ENCODE measurements around the gene VPS45. TPM values are rescaled to one million over a fixed set of nuclear protein-coding genes. Genes with fewer than 3 reads are reported as not detected.

The VPS45 gene
- total RNA-seq, 1 donor from 2014 or later, result 34.0 TPM

- no peak overlapping the region for H3K4me2 ChIP-seq (ENCODE audit: low read length)
- Mint-ChIP-seq H3K36me3 (ENCODE audit: low read depth, unreplicated experiment) (peaks cover 6% of the 10 kb centered on the region), H3K27ac (ENCODE audit: unreplicated experiment) (no peak overlapping the region), H3K4me1 (ENCODE audit: low read depth, unreplicated experiment) (no peaks in the 10 kb centered on the region), H3K4me3 (ENCODE audit: unreplicated experiment) (no peak overlapping the region), H3K27me3 (ENCODE audit: low read depth, unreplicated experiment) (no peaks in the 10 kb centered on the region), H3K9me3 (ENCODE audit: unreplicated experiment) (no peaks in the 10 kb centered on the region)
- no peak overlapping the region for H2AFZ ChIP-seq (ENCODE audit: low read depth, low read length)
- H3K9ac ChIP-seq (ENCODE audit: low read length), result no peak overlapping the region
- DNase-seq (ENCODE audit: low read depth) (no peak), FAIRE-seq (no peak)
- H3K36me3 ChIP-seq (ENCODE audit: insufficient read depth, low read length), result peaks cover 19% of the 10 kb centered on the region
- no peaks in the 10 kb centered on the region for H3K9me3 ChIP-seq (ENCODE audit: insufficient read depth, low read depth, low read length)
- no peaks in the 10 kb centered on the region for H3K4me1 ChIP-seq (ENCODE audit: insufficient read depth, low read length)
- no peaks in the 10 kb centered on the region for H3K79me2 ChIP-seq (ENCODE audit: insufficient read depth, low read length)
- no peaks in the 10 kb centered on the region for H4K20me1 ChIP-seq (ENCODE audit: insufficient read depth, low read length)
- no peaks in the 10 kb centered on the region for H3K27me3 ChIP-seq (ENCODE audit: insufficient read depth, low read length)
- H3K27ac ChIP-seq (ENCODE audit: low read depth, low read length), result no peak overlapping the region
- TF ChIP-seq EZH2 (IDR thresholded peaks at IDR 0.05; ENCODE audit: insufficient read depth, low read length), result no peak
- TF ChIP-seq CTCF (IDR thresholded peaks at IDR 0.05; ENCODE audit: insufficient read depth, low read depth, low read length), result no peak
- no peak overlapping the region for H3K4me3 ChIP-seq (ENCODE audit: insufficient read depth, low read depth, low read length)
Measured at GRCh38 chr1:150092180-150092791, 24.7 kb downstream of the VPS45 start.

GRCh38 chr1:150093805-150094204, 26.2 kb downstream of the VPS45 start:
- no peaks in the 10 kb centered on the region for H3K27me3 ChIP-seq (ENCODE audit: insufficient read depth, low read length)
- no peaks in the 10 kb centered on the region for H4K20me1 ChIP-seq (ENCODE audit: insufficient read depth, low read length)
- no peak for DNase-seq (ENCODE audit: low read depth)
- H3K4me2 ChIP-seq (ENCODE audit: low read length), result no peak overlapping the region
- Mint-ChIP-seq H3K36me3 (ENCODE audit: low read depth, unreplicated experiment) (peaks cover 6% of the 10 kb centered on the region), H3K4me3 (ENCODE audit: unreplicated experiment) (no peak overlapping the region), H3K4me1 (ENCODE audit: low read depth, unreplicated experiment) (no peaks in the 10 kb centered on the region), H3K27me3 (ENCODE audit: low read depth, unreplicated experiment) (no peaks in the 10 kb centered on the region), H3K9me3 (ENCODE audit: unreplicated experiment) (no peaks in the 10 kb centered on the region), H3K27ac (ENCODE audit: unreplicated experiment) (no peak overlapping the region)
- H3K36me3 ChIP-seq (ENCODE audit: insufficient read depth, low read length), result peaks cover 24% of the 10 kb centered on the region
- H3K4me3 ChIP-seq (ENCODE audit: insufficient read depth, low read depth, low read length), result no peak overlapping the region
- no peaks in the 10 kb centered on the region for H3K4me1 ChIP-seq (ENCODE audit: insufficient read depth, low read length)
- TF ChIP-seq EZH2 (IDR thresholded peaks at IDR 0.05; ENCODE audit: insufficient read depth, low read length) (no peak), CTCF (IDR thresholded peaks at IDR 0.05; ENCODE audit: insufficient read depth, low read depth, low read length) (no peak)
- no peak overlapping the region for H2AFZ ChIP-seq (ENCODE audit: low read depth, low read length)
- FAIRE-seq, result no peak
- H3K9ac ChIP-seq (ENCODE audit: low read length), result no peak overlapping the region
- H3K79me2 ChIP-seq (ENCODE audit: insufficient read depth, low read length), result no peaks in the 10 kb centered on the region
- H3K27ac ChIP-seq (ENCODE audit: low read depth, low read length), result no peak overlapping the region
- no peaks in the 10 kb centered on the region for H3K9me3 ChIP-seq (ENCODE audit: insufficient read depth, low read depth, low read length)

GRCh38 chr1:150094734-150095265, 27.2 kb downstream of the VPS45 start:
- no peak overlapping the region for H3K4me3 Mint-ChIP-seq (ENCODE audit: unreplicated experiment)
- peaks cover 6% of the 10 kb centered on the region for H3K36me3 Mint-ChIP-seq (ENCODE audit: low read depth, unreplicated experiment)
- TF ChIP-seq CTCF (IDR thresholded peaks at IDR 0.05; ENCODE audit: insufficient read depth, low read depth, low read length) (no peak), EZH2 (IDR thresholded peaks at IDR 0.05; ENCODE audit: insufficient read depth, low read length) (no peak)
- Histone ChIP-seq H3K4me2 (ENCODE audit: low read length) (no peak overlapping the region), H3K4me1 (ENCODE audit: insufficient read depth, low read length) (no peaks in the 10 kb centered on the region), H2AFZ (ENCODE audit: low read depth, low read length) (no peak overlapping the region), H3K79me2 (ENCODE audit: insufficient read depth, low read length) (no peaks in the 10 kb centered on the region), H3K27me3 (ENCODE audit: insufficient read depth, low read length) (no peaks in the 10 kb centered on the region), H3K27ac (ENCODE audit: low read depth, low read length) (no peak overlapping the region), H3K9me3 (ENCODE audit: insufficient read depth, low read depth, low read length) (no peaks in the 10 kb centered on the region), H4K20me1 (ENCODE audit: insufficient read depth, low read length) (no peaks in the 10 kb centered on the region), H3K4me3 (ENCODE audit: insufficient read depth, low read depth, low read length) (no peak overlapping the region), H3K9ac (ENCODE audit: low read length) (no peak overlapping the region), H3K36me3 (ENCODE audit: insufficient read depth, low read length) (peaks cover 25% of the 10 kb centered on the region)
- DNase-seq (ENCODE audit: low read depth), result no peak
- H3K4me1 Mint-ChIP-seq (ENCODE audit: low read depth, unreplicated experiment), result no peaks in the 10 kb centered on the region
- H3K27ac Mint-ChIP-seq (ENCODE audit: unreplicated experiment), result no peak overlapping the region
- H3K9me3 Mint-ChIP-seq (ENCODE audit: unreplicated experiment), result no peaks in the 10 kb centered on the region
- no peaks in the 10 kb centered on the region for H3K27me3 Mint-ChIP-seq (ENCODE audit: low read depth, unreplicated experiment)
- FAIRE-seq, result no peak
